Activated CD4-positive, alpha-beta T cell treated with anti-CD3 and anti-CD28 coated beads for 36 hours (primary cell): ENCODE data around the gene NPM3. TPM values are rescaled to one million over a fixed set of nuclear protein-coding genes. Genes with fewer than 3 reads are reported as not detected.

ENCODE experiments used
- ATAC-seq: fragments of 200-7000 bp; cut with Tn5 transposase; one replicate; pipeline ENCODE4 v1.10.0; 2021; ENCODE audit warnings: mild to moderate bottlenecking, moderate library complexity
- CTCF ChIA-PET: fragments of 350-600 bp; sonication (Branson Sonifier 250); formaldehyde crosslinking; loops from one replicate; lab custom pipeline; 2021; ENCODE audit warnings: antibody characterized with exemption; lab: Charles Lee
- POLR2A ChIA-PET: fragments of 350-600 bp; sonication (Branson Sonifier 250); formaldehyde crosslinking; loops from one replicate; lab custom pipeline; 2021; ENCODE audit warnings: antibody characterized with exemption, inconsistent platforms; lab: Charles Lee
- DNase-seq: peaks from one replicate; pipeline ENCODE4 v3.0.0-alpha.2; 2020
- H3K27ac Mint-ChIP-seq: one replicate; pipeline ENCODE4 v1.8.0; 2021; ENCODE audit warnings: mixed read lengths
- H3K27me3 Mint-ChIP-seq: one replicate; pipeline ENCODE4 v1.8.0; 2021; ENCODE audit warnings: mixed read lengths
- H3K36me3 Mint-ChIP-seq: one replicate; pipeline ENCODE4 v1.8.0; 2021; ENCODE audit warnings: low read depth, mixed read lengths
- H3K4me1 Mint-ChIP-seq: one replicate; pipeline ENCODE4 v1.8.0; 2021; ENCODE audit warnings: mixed read lengths
- H3K4me3 Mint-ChIP-seq: one replicate; pipeline ENCODE4 v1.8.0; 2021; ENCODE audit warnings: mild to moderate bottlenecking, moderate library complexity, mixed read lengths
- H3K9me3 Mint-ChIP-seq: one replicate; pipeline ENCODE4 v1.8.0; 2021; ENCODE audit warnings: low read depth, mixed read lengths
- intact Hi-C, 2 experiments: fragments of 100-400 bp; cut with DNase I in 1 of 2; cut with micrococcal nuclease in 1 of 2; formaldehyde crosslinking; loops; one replicate each; pipeline versions ENCODE4 v1.14.2 to v1.15.1; 2022 to 2024; cut with DNase I, micrococcal nuclease
- total RNA-seq, 2 experiments: library from RNA; stranded (reverse); gene quantifications; one replicate each; pipeline ENCODE4 v1.2.3, GENCODE V29; 2021

The NPM3 gene
- total RNA-seq, 2 experiments from 2014 or later = 207 to 214 TPM

- Mint-ChIP-seq H3K27ac (no peak overlapping the region), H3K4me3 (no peak overlapping the region), H3K36me3 (no peaks in the 10 kb centered on the region), H3K4me1 (no peaks in the 10 kb centered on the region), H3K9me3 (no peaks in the 10 kb centered on the region), H3K27me3 (peaks cover 6% of the 10 kb centered on the region)
- intact Hi-C loops = loop anchor here in 1 of 2 experiments (10.0 kb wide), 2 partner anchors 257 to 557 kb away; no protein-coding TSS in a partner anchor
- no peak for ATAC-seq
- CTCF ChIA-PET = interaction anchor here (0.9 to 2.0 kb wide), 3 partner anchors 8 to 29 kb away, joined by 3 to 4 read pairs (median 3); no protein-coding TSS in a partner anchor
- no peak for DNase-seq
- POLR2A ChIA-PET = no interaction called here
Observed at GRCh38 chr10:101752241-101752640, 31.0 kb downstream of the NPM3 start.

DNA sequence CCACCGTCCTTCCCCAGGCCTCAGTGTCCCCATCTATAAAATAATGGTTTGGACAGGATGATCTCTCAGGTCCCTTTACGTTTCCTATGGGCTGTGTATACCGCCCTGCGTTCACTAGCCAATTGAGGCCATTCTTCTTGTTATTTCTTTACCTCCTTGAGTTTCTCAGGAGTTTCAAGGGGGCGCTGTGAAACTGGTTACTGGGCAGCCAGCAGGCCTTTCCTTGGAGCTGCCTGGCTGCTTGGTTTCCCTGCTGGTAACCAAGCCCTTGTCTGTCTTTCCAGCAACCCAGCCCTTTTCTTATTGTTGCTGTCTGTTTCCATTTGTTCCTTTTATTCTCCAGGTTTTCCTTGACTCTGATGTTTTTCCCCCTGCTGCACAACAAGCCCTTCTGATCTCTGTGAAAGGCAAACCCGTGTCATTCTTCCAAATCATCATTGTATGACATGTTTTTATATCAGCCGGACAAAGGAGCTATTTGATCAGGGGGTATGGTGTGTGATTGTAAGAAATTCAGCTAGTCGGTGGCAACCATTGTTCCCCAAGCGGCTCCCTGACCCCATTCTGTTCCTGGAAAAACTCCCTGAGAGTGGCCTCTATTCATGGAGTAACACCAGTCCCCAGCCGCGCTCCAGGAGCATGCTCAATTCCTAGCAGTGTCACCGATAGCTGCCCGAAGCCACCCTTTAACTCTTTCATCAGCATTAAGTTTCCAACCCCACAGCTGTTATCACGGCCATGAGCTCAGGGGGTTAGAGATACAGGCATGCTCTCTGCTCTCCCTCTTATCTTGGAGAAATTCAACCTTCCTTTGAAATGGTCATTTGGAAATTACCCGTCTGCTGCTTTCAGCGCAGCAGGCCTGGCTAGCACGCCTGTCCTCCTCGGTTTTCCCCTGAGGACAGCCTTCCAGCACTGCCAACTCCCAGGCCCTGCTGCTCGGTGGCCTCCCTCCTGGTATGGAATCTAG, 33.9 kb downstream of the NPM3 start:
- Mint-ChIP-seq H3K9me3 (no peaks in the 10 kb centered on the region), H3K4me1 (no peaks in the 10 kb centered on the region), H3K27ac (no peak overlapping the region), H3K4me3 (no peak overlapping the region), H3K36me3 (no peaks in the 10 kb centered on the region), H3K27me3 (peaks cover 6% of the 10 kb centered on the region)
- ATAC-seq (no peak), DNase-seq (no peak)
- CTCF ChIA-PET = interaction anchor here (0.6 kb wide), 1 partner anchor 9 kb away, joined by 3 read pairs; no protein-coding TSS in a partner anchor
- POLR2A ChIA-PET = no interaction called here
- intact Hi-C loops = loop anchor here in 1 of 2 experiments (10.0 kb wide), 2 partner anchors 255 to 555 kb away; no protein-coding TSS in a partner anchor

GRCh38 chr10:101748496-101748895, 34.8 kb downstream of the NPM3 start:
- no peaks in the 10 kb centered on the region for H3K9me3 Mint-ChIP-seq
- H3K4me3 Mint-ChIP-seq = no peak overlapping the region
- ATAC-seq = no peak
- no peaks in the 10 kb centered on the region for H3K4me1 Mint-ChIP-seq
- no peak overlapping the region for H3K27ac Mint-ChIP-seq
- ChIA-PET POLR2A (no interaction called here), CTCF (no interaction called here)
- H3K27me3 Mint-ChIP-seq = peaks cover 5% of the 10 kb centered on the region
- intact Hi-C loops = no loop called here
- no peaks in the 10 kb centered on the region for H3K36me3 Mint-ChIP-seq
- no peak for DNase-seq

DNA sequence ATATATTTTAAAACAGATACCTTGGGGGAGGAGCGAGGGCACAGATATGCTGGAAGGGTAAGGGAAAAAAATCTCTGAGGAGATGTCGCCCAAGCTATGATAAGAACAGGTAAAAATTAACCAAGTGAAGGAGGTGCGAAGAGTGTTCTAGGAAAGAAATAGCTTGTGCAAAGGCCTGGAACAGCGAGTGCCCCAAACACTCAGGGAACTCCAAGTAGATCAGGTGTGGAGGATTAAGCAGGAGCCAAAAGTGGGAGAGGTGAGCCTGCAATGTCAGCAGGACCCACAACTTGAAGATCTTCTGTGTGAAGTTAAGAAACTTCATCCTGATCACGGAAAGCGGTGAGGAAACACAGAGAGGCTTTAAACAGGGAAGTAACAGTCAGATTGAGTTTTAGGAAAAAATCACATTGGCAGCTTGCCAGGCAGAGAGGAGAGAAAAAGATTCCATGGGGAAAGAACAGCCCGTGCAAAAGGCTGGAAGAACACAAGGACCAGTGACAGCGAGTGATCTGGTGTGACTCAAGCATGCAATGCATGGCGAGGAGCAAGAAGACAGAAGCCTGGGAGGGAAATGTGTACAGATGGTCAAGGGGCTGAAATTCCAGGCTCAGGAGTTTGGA, 38.1 kb downstream of the NPM3 start:
- intact Hi-C loops = no loop called here
- no peak for ATAC-seq
- no peaks in the 10 kb centered on the region for H3K4me1 Mint-ChIP-seq
- no peaks in the 10 kb centered on the region for H3K9me3 Mint-ChIP-seq
- H3K36me3 Mint-ChIP-seq = no peaks in the 10 kb centered on the region
- H3K4me3 Mint-ChIP-seq = no peak overlapping the region
- ChIA-PET CTCF (interaction anchor here (0.7 to 1.1 kb wide), 2 partner anchors 12 to 33 kb away, joined by 3 read pairs; no protein-coding TSS in a partner anchor), POLR2A (no interaction called here)
- no peak overlapping the region for H3K27ac Mint-ChIP-seq
- DNase-seq = no peak
- peaks cover 10% of the 10 kb centered on the region for H3K27me3 Mint-ChIP-seq

- Mint-ChIP-seq H3K27me3 (peaks cover 11% of the 10 kb centered on the region), H3K4me1 (no peaks in the 10 kb centered on the region), H3K27ac (no peak overlapping the region), H3K36me3 (no peaks in the 10 kb centered on the region), H3K9me3 (no peaks in the 10 kb centered on the region), H3K4me3 (no peak overlapping the region)
- ChIA-PET POLR2A (no interaction called here), CTCF (interaction anchor here (1.2 kb wide), 1 partner anchor 8 kb away, joined by 3 read pairs; no protein-coding TSS in a partner anchor)
- ATAC-seq (no peak), DNase-seq (no peak)
- intact Hi-C loops = no loop called here
Observed at GRCh38 chr10:101744267-101744666, 39.0 kb downstream of the NPM3 start.

DNA sequence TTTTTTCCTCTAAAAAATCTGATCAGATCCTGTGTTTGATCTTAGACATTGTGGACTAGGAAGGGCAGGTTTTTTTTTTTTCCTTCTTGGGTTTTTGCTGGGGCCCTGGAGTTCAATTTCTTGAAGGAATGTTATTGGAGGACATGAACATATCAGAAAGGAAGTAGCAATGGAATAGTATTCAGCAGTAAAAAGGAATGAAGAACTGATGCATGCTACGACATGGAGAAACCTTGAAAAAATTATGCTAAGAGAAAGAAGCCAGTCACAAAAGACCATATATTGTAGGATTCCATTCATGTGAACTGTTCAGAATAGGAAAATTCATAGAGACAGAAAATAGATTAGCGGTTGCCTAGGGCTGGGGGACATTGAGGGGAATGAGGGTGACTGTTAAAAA, 41.3 kb downstream of the NPM3 start:
- CTCF ChIA-PET = no interaction called here
- H3K36me3 Mint-ChIP-seq = no peaks in the 10 kb centered on the region
- ATAC-seq (no peak), DNase-seq (no peak)
- intact Hi-C loops = no loop called here
- POLR2A ChIA-PET = no interaction called here
- peaks cover 11% of the 10 kb centered on the region for H3K27me3 Mint-ChIP-seq
- no peaks in the 10 kb centered on the region for H3K9me3 Mint-ChIP-seq
- H3K27ac Mint-ChIP-seq = no peak overlapping the region
- H3K4me1 Mint-ChIP-seq = no peaks in the 10 kb centered on the region
- no peak overlapping the region for H3K4me3 Mint-ChIP-seq

DNA sequence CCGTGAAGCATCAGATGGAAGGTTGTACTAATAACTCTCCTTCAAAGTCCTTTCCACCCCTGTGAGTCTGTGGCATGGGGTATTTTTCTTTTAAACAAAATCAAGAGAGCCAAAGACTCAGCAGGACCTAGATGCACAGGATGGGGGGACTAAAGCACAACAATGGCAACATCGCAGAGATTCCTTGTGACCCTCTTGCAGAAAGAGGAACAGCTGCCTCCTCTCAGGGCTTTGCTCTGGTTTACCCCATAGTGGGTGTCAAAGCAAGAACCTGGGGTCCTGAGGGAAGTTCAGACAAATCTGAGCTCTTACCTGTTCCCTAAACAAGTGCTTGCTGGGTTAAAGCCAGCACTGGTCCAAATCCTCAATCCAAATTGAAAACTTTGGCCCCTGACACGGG, 46.6 kb downstream of the NPM3 start:
- Mint-ChIP-seq H3K4me1 (no peaks in the 10 kb centered on the region), H3K9me3 (no peaks in the 10 kb centered on the region), H3K27ac (no peak overlapping the region), H3K4me3 (no peak overlapping the region), H3K36me3 (no peaks in the 10 kb centered on the region), H3K27me3 (peaks cover 19% of the 10 kb centered on the region)
- ChIA-PET POLR2A (no interaction called here), CTCF (no interaction called here)
- intact Hi-C loops = loop anchor here in 1 of 2 experiments (2.0 kb wide), 1 partner anchor 20 kb away; no protein-coding TSS in a partner anchor
- ATAC-seq (no peak), DNase-seq (no peak)

GRCh38 chr10:101732096-101732495, 51.1 kb downstream of the NPM3 start:
- ATAC-seq = no peak
- H3K27me3 Mint-ChIP-seq = peaks cover 14% of the 10 kb centered on the region
- POLR2A ChIA-PET = no interaction called here

More at GRCh38 chr10:101732096-101732495, 51.1 kb downstream of the NPM3 start:
- H3K4me3 Mint-ChIP-seq = no peak overlapping the region
- no peaks in the 10 kb centered on the region for H3K4me1 Mint-ChIP-seq
- H3K27ac Mint-ChIP-seq = no peak overlapping the region
- intact Hi-C loops = no loop called here
- no peaks in the 10 kb centered on the region for H3K36me3 Mint-ChIP-seq
- CTCF ChIA-PET = interaction anchor here (1.2 kb wide), 1 partner anchor 20 kb away, joined by 3 read pairs; no protein-coding TSS in a partner anchor
- DNase-seq = no peak
- no peaks in the 10 kb centered on the region for H3K9me3 Mint-ChIP-seq

Other genes with a start within 250 kb of the NPM3 start
- 10 to 100 TPM; 30.2 to 31.4 TPM for gene POLL, start 195.2 kb downstream of the NPM3 start, total RNA-seq
- gene DPCD, start 195.1 kb downstream of the NPM3 start, total RNA-seq = 10 to 100 TPM; 15.5 to 19.3 TPM
- gene FBXW4, start 88.3 kb downstream of the NPM3 start, total RNA-seq = 10 to 100 TPM; 34.7 to 36.3 TPM
- under 1 TPM in 1 of 2 experiments, not detected in 1; 0.32 TPM for gene FGF8, start 7.3 kb downstream of the NPM3 start, total RNA-seq
- gene OGA, start 35.0 kb upstream of the NPM3 start, total RNA-seq = 100 to 1,000 TPM; 113 to 124 TPM
- 1 to 10 TPM; 2.7 to 2.8 TPM for gene KCNIP2, start 60.4 kb upstream of the NPM3 start, total RNA-seq